Gastrocnemius medialis (tissue), 4 donors: ENCODE measurements around the gene ARHGAP25.

Experiments used
- POLR2A ChIP-seq, 2 donors: fragments of 450-650 bp; IDR thresholded peaks; one replicate each; pipeline ENCODE4 v1.6.1; 2017; ENCODE audit warnings: antibody characterized with exemption in 2 of 2, mild to moderate bottlenecking in 2 of 2, moderate library complexity in 2 of 2
- TF ChIP-seq, protein P1 (sequence below), 5 experiments: fragments of 450-650 bp in 3 of 5; fragments of 200-600 bp in 2 of 5; sonication (generic) in 2 of 5; IDR thresholded peaks in 4 of 5; conservative IDR thresholded peaks in 1 of 5; 1 replicate in 4 of 5; 2 replicates in 1 of 5; pipeline ENCODE4 v1.5.1; 2016 to 2019; ENCODE audit warnings: antibody characterized with exemption in 5 of 5, mild to moderate bottlenecking in 3 of 5, moderate library complexity in 3 of 5

DNA sequence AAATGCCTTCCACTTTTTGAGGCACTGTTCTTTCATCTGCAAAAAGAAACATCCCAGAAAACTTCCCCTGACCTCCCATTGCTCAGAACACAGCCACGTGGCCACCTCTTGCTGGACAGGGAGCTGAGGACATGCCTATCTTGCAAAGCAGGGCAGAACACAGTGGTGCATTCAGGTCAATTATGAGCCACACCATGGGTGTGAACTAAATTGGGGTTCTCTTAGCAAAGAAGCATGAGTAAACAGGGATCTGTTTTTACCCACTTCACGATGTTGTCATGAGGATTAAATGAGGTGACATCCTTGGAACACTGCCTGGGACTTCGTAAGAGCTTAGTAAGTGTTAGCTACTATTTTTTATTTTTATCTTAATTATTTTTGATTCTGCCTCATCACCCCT lies 111.5 kb downstream of the ARHGAP25 start:
- TF ChIP-seq, protein P1, sequence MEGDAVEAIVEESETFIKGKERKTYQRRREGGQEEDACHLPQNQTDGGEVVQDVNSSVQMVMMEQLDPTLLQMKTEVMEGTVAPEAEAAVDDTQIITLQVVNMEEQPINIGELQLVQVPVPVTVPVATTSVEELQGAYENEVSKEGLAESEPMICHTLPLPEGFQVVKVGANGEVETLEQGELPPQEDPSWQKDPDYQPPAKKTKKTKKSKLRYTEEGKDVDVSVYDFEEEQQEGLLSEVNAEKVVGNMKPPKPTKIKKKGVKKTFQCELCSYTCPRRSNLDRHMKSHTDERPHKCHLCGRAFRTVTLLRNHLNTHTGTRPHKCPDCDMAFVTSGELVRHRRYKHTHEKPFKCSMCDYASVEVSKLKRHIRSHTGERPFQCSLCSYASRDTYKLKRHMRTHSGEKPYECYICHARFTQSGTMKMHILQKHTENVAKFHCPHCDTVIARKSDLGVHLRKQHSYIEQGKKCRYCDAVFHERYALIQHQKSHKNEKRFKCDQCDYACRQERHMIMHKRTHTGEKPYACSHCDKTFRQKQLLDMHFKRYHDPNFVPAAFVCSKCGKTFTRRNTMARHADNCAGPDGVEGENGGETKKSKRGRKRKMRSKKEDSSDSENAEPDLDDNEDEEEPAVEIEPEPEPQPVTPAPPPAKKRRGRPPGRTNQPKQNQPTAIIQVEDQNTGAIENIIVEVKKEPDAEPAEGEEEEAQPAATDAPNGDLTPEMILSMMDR (IDR thresholded peaks at IDR 0.05 in 4 of 5, conservative IDR thresholded peaks at IDR 0.05 in 1 of 5): no peak
- TF ChIP-seq POLR2A (IDR thresholded peaks at IDR 0.05): no peak
